GM18909 (cell line): ENCODE results near the gene CPA4.

Experiments used
- ATAC-seq: cut with Tn5 transposase; IDR thresholded peaks from one replicate; pipeline ENCODE4 v1.9.1; 2021; ENCODE audit warnings: mild to moderate bottlenecking; ENCODE audit not compliant: unreplicated experiment, poor library complexity

The CPA4 gene

DNA sequence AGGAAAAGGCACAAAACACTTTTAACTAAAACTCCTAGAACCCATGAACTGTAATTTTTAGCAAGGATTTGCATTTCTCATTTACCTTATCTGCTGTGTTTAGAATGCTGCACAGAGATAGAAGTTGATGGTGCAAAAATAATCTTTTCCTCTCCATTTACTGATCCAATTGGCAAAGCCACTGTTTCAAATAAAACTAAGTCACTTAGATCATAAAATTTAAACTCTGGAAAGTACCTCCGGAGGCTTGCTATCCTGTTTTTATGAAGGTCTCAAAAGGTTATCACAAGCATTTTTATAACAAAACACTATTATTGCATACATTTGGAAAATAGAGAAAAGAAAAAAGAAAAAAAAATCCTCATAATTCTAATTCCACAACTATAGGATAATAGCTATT lies 18.7 kb upstream of the CPA4 start:
- ATAC-seq = no peak

DNA sequence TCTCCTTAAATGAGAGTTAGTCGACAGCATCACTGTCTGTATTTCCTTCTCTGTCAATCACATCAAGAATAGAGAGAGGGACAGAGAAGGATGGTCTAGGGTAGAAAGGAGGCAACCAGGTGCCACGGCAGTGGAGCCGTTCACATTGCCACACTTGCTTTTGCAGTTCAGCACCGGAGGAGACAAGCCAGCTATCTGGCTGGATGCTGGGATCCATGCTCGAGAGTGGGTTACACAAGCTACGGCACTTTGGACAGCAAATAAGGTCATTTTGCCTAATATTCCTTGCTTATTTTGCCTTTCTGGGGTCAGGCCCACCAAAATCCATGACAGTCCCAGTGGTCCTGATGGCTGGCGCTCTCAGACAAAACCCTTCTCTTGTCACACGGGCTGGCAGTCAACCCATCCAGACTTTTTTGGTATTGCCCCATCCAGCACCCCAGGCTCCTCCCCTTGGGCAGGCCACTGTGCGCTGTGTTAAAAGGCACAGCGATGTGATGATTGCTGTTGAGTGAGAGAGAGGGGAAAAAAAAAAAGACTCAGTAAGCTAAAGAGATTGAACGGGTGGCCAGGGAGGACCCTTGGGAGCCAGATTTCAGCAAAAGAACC lies 17.9 kb upstream of the CPA4 start:
- no peak for ATAC-seq

DNA sequence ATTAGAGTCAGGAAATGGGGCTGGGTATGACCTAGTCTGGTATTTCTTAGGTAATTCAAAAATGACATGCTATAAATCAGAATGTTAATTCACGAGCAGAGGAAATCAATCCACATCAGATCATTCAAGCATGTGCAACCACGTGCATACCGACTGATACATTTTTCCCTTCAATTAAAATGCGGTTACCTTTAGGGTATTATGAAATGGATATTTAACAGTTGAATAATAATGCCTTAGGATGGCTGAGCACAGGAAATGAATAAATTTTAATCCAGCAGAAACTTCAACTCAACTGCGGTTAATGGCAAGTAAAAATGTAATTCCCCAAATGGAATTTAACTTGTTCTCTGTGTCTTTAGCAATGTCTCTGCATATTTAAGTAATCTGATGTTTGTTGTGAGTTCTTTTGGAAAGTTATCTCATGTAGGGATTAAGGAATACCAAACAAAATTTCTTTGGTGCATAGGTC lies 17.1 kb upstream of the CPA4 start:
- ATAC-seq = no peak

DNA sequence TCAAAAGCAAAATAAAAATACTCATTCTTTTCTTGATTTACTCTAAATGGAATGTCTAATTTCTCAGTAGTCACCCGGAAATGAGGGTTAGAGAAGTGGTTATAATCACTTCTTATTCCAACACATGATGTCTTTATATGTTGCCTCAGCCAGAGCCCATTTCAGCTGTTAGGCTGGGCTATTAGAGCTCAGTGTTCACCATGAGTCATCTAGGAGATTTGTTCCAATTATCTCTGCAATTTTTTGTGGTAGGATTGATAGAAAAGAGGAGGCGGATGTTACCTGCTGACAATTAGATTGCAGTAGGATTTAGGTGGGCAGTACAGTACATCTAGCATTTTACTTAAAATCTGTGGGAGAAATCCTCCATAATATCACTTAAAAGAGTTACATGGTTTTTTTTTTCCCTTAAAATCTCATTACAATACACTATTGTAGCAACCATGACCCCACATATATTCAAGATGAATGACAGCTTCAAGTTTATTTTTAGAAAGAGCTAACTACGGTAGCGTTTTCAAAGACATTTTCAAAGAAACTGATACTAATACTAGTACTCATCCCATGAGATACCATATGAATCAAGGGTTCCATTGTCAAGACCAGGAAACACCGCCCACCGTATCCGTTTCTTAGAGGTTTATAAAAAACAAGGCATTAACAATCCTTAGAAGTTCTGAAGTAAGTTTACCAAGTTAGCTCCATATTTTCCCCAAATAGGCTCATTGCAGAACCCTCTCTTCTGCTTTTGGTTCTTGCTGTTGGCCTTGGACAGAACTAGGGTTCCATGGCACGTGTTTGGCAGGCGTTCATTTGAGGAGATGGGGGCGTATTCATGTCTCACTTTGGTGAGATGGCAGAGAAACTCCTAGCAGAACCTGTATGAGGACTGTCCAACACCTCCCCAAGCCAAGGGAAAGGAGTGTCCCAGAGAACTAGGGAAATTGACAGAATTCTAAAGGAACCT lies 15.9 kb upstream of the CPA4 start:
- no peak for ATAC-seq

DNA sequence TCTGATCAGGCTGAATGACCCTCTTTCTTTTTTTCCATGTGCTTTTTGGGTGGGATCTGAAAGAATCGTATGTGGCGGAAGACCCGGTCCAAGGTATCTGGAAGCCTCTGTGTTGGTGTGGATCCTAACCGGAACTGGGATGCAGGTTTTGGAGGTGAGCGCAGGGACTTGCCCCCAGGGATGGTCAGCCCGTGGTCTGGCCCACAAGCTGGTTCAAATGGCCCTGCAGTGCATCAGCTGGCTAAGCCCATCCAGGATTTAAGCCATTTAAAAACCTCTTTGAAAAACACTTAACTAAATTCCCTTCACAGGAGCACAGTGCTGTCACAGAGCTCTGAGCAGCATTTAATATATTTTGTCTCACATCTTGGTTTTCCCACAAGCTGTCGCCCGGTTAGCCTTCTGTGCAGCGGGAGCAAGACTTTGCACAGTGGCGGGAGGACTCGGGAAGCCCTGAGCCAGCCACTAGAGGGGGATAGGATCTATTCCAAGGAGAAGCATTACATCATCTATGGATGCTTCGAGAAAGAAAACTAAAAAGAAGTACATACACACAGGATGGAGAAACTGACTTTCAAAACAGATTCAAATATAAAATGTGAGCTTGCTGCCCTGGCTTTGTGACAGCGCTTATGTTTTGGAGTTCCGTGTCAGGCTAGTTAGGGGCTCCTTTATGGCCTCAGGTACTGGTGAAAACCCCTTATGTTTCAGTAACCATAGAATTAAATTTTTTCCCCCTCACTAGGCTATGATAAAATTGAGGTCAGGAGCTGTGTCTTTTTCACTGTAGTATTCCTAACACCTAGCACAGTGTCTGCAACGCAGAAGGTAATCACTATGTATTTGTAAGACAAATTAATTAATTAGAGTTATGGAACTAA lies 15.0 kb upstream of the CPA4 start:
- no peak for ATAC-seq

DNA sequence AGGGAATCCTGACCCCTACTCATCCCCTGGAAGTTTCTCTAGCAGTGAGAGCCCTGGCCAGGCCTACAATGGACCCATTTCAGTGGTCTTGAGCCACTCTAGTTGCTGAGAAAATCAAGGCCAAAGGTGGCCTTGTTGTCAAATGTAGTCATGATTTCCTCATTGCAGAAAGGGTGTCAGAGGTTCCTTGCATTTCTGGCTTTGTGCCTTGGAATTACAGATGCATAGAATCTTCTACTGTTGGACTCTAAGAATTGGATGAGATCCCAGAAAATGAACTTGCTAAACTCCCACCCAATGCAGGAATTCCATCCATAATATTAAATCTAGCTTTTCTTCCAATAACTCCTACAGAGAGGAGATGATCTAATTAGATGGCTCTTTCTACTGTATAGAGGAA lies 14.1 kb upstream of the CPA4 start:
- no peak for ATAC-seq

DNA sequence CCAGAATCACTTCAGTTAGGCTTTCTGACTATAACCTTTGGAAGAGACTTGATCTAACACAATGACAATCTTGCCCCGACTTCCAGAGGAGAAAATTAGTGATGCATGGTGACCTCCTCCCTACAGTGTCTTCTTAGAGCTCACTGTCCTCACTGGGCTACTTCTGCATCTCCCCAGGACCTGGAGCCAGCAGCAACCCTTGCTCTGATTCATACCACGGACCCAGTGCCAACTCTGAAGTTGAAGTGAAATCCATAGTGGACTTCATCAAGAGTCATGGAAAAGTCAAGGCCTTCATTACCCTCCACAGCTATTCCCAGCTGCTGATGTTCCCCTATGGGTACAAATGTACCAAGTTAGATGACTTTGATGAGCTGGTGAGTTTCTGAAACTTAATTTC lies 13.7 kb upstream of the CPA4 start:
- no peak for ATAC-seq

DNA sequence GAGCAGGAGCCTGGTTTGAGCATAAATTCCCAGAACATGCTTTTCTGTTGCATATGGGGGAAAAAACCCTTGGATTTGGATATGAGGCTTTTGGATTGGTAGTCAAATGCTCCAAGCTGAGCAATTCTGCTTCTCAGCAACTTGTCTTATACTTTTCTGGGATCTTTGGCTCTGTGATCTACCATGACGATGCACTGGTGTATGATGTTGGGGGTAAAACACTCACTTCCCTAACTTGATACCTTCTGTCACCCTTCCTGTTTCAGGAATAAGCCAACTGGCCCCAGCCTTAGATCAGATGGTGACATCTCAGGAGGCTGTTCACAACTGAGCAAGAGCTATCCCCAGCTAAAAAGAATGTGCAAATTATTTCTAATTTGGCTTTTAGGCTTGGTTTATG lies 13.1 kb upstream of the CPA4 start:
- ATAC-seq = no peak

DNA sequence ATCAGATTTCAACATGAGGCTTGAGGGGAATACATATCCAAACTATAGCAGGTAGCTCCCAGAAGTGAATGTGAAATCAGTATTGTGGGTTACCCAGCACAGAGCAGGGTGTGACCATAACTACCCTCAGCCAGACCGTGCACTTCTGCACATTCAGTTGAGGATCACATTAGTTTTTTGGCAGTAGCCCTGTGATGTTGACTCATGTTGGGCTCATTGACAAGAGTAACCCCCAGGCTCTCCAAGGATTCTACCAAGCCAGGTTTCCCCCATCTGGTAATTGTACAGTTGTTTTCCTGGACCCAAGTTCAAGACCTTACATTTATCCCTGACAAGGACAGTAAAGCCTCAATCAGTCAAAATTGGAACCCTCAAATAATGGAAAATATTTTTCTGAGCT lies 11.7 kb upstream of the CPA4 start:
- ATAC-seq = no peak

DNA sequence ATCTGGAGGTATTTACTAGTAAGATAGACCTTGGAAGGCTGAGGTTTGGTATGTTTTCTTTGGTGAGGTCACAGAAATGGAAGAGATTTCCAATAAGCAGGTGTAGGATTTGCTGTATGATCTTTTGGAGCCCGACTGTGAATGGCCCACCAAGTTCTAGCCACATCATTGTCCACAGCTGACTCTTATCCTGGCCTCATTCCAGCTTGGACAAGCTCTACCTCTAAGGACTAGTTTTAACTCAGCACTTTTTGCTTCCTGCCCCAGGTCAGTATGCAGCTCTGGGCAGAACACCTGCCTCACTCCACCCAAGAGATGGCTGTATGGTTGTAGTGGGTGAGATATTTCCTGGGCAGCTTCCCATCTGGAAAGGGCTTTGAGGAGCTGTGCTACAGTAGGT lies 6.1 kb upstream of the CPA4 start:
- ATAC-seq = no peak

DNA sequence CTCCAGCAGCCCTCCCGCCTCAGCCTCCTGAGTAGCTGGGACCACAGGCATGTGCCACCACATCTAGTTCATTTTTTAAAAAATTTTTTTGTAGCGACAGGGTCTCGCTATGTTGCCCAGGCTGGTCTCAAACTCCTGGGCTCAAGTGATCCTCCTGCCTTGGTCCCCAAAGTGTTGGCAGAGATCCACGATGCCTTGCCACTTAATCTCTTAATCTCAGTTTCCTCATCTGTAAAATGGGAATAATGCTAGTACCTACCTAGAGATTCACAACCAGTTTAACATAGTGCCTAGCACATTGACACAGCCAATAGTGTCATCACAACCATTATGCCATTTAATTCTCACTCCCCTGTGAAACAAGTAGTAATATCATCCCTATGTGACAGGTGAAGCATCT lies 4.8 kb upstream of the CPA4 start:
- ATAC-seq = no peak

DNA sequence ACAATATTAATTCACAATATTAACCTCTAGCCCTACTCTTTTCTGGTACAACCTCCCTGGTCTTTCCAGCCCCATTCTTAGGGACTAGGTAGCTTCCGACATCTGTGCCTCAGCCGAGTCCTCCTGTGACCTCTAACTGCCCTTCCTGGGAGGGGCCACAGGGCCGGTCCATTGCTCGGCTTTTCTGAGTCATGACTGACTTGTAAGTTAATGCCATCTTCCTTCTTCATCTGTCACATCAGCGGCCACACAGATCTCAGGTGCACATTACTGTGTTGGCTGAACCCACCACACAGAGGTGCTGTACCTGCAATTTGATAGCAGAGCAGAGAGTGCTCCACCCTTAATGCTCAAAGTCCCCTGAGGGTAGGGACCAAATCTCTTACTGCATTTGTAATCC lies 4.1 kb upstream of the CPA4 start:
- ATAC-seq = no peak

DNA sequence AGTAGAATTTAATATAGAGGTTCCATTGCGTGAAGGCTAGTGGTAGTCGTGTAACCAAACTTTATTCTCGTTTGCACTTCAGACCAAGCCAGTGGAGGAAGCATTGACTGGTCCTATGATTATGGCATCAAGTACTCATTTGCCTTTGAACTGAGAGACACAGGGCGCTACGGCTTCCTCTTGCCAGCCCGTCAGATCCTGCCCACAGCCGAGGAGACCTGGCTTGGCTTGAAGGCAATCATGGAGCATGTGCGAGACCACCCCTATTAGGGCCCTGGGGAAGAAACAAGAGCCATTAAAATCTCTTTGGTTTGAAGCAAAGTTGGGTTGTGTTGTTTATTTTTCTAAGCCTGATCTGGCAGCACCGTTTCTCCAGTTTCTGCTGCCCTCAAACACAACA lies 3.5 kb upstream of the CPA4 start:
- ATAC-seq = no peak

DNA sequence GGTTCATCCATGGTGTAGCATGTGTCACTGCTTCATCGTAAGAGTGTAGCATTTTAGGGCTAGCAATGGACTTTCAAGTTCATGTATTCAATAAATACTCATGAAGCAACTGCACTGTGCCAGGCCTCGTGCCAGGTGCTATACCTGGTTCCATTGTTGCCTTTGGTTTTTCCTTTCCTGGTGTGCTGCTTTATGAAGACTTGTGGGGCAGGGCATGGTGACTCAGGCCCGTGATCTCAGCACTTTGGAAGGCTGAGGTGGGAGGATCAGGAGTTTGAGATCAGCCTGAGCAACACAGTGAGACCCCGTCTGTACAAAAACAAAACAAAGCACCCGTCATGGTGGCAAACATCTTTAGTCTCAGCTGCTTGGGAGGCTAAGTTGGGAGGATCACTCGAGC lies 2.2 kb upstream of the CPA4 start:
- no peak for ATAC-seq

DNA sequence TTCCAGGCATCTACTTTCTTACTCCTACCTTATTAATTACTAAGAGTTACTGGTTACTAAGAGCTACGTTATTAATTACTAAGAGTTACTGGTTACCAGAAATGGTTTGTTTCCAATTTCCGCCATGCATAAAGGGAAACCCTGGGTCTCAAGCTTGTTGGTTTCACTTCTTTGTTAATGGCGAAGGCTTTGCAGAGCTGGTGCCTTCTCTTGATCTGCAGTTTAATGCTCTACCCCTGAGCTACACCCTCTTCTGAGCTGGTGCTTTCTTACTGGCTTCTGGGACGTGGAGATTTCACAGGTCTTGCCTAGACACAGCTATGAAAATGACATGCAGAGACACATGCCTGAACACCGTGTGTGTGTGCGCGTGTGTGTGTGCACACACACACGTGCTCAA lies 560 bp downstream of the CPA4 start:
- ATAC-seq = no peak

DNA sequence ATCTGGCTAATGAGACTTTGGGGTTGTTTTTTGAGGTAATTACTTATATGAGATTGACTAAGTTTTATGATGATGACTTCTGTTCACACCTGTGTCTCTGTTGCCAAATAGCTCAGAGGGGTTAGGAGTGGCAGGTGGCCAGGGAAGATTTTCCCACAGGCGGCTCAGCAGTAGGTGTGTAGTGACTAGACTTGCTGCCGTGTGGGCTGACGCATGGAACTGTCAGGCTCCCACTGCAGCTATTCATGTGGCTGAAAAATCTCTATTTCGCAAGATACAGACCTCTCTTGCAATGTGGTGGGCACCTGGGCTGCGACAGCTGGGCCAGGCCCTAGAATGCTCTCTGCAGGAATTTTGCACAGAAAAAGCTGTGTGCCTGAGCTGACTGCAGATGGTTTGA lies 1.4 kb downstream of the CPA4 start:
- ATAC-seq = no peak

DNA sequence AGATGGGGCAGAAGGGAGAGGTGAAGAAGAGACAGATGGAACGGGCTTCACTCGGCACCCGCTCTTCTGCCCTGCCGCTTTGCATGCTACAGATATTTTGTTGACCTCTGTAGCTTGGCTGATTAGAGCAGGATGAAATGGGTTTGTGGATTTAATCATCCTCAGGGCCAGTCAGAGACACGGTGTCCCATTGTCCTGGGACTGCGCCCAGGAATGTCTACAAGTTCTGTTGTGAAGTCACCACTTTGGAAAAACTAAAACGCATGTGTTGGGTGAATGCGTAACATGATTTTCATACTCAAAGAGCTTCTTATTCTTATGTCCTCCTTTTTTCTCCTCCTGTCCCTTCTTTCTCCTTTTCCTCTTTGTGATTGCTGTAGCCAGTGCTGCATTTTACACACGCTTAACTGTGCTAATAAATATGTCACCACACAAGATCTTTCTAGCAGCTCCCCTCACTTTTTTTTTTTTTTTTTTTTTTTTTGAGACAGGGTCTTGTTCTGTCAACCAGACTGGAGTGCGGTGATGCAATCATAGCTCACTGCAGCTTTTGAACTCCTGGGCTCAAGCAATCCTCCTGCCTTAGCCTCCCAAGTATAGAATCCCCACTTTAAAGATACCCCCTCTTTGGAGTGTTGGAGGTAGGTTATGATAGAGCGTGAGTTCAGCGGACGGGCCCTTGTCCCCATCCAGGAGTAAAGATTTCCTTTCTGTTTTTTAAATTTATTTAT lies 3.4 kb downstream of the CPA4 start:
- no peak for ATAC-seq

DNA sequence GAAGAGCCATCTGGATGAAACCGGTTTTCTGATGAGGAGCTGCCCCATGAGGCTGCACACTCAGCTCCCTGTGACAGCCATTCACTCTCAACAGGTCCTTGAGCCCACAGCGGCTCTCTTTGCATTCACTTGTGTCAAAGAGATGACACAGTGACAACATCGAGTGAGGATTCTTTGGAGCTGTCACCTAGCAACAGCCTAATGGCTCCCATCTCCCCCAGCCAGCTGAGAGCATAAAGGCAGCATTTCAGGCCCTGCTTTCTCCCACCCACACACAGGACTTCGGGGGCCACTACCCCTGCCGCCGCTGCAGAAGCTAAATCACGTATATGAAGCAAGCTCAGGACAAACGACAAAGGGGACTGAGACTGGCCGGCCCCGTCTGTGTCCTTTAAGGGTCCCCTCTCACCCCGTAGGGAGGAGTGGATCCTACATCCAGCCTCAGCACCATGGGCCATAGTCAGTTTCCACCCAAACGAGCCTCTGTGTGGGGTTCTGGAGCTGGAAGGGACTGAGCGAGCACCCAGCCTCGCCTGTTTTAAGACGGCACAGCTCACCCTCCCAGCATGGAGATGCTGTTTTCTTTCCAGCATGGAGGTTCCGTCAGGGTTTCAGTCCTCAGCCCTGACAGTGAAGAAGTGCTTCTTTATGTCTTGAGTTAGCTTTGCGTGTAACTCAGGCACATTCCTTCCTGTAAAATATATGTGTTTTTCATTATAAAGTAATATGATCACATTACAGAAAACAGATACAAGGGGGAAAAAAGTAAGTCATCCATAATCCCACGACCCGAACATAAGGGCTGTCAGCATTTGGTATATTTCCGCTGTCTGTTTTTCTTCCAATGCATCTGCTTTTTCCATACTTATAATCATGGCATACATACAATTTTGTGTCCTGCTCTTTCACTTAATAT lies 4.9 kb downstream of the CPA4 start:
- no peak for ATAC-seq
